Esophagus squamous epithelium (tissue), 4 donors: ENCODE measurements around the gene MACC1.

ENCODE experiments used
- POLR2A ChIP-seq, 4 donors: fragments of 450-650 bp; IDR thresholded peaks; one replicate each; pipeline ENCODE4 v1.6.1; 2017; ENCODE audit warnings: antibody characterized with exemption in 4 of 4, mild to moderate bottlenecking in 4 of 4, moderate library complexity in 3 of 4
- TF ChIP-seq, protein P1 (sequence below), 6 experiments: fragments of 450-650 bp in 4 of 6; fragments of 200-600 bp in 2 of 6; sonication (generic) in 2 of 6; IDR thresholded peaks; one replicate each; pipeline ENCODE4 v1.5.1; 2016 to 2019; ENCODE audit warnings: antibody characterized with exemption in 6 of 6, mild to moderate bottlenecking in 4 of 6, moderate library complexity in 4 of 6

DNA sequence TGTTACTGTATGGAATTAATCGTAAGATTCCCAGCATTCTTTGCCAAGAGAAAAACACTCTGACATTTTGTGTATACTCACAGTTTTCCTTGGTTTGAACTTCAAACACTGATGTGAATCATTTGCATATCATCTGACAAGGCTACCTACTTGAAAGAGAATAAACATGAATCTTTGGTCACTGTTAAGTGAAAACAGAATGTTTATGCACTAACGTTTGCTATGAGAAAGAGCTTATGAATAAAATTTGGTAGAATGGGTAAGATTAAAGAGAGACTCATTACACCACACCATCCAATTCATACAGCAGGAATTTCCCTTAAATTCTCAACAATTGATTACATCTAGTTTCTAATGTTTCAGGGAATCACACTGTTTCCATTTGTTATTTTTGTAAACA is 46.6 kb downstream of the MACC1 start:
- TF ChIP-seq POLR2A (IDR thresholded peaks at IDR 0.05): no peak
- TF ChIP-seq, protein P1, sequence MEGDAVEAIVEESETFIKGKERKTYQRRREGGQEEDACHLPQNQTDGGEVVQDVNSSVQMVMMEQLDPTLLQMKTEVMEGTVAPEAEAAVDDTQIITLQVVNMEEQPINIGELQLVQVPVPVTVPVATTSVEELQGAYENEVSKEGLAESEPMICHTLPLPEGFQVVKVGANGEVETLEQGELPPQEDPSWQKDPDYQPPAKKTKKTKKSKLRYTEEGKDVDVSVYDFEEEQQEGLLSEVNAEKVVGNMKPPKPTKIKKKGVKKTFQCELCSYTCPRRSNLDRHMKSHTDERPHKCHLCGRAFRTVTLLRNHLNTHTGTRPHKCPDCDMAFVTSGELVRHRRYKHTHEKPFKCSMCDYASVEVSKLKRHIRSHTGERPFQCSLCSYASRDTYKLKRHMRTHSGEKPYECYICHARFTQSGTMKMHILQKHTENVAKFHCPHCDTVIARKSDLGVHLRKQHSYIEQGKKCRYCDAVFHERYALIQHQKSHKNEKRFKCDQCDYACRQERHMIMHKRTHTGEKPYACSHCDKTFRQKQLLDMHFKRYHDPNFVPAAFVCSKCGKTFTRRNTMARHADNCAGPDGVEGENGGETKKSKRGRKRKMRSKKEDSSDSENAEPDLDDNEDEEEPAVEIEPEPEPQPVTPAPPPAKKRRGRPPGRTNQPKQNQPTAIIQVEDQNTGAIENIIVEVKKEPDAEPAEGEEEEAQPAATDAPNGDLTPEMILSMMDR (IDR thresholded peaks at IDR 0.05): no peak
